Uterus (tissue), 4 donors: ENCODE measurements around the gene CPZ. TPM values are rescaled to one million over a fixed set of nuclear protein-coding genes. Genes with fewer than 3 reads are reported as not detected.

Source experiments
- DNase-seq, 2 donors: peaks; one replicate each; pipeline ENCODE4 v3.0.0-alpha.2; 2019 to 2020
- H3K27ac ChIP-seq, 2 donors: fragments of 200-600 bp; sonication (generic); 1 replicate in 1 of 2; 2 replicates in 1 of 2; pipeline ENCODE4 v1.5.1; 2016 to 2018
- H3K27me3 ChIP-seq, 2 donors: fragments of 200-600 bp; sonication (generic); one replicate each; pipeline ENCODE4 v1.5.1; 2018 to 2019; ENCODE audit warnings: control low read depth in 1 of 2
- H3K36me3 ChIP-seq, 2 donors: fragments of 200-600 bp; sonication (generic); one replicate each; pipeline ENCODE4 v1.5.1; 2019; ENCODE audit warnings: control low read depth in 1 of 2
- H3K4me1 ChIP-seq, 2 donors: fragments of 200-600 bp; sonication (generic); one replicate each; pipeline ENCODE4 v1.5.1; 2018 to 2019; ENCODE audit warnings: control low read depth in 1 of 2
- H3K4me3 ChIP-seq, 2 donors: fragments of 200-600 bp; sonication (generic); 1 replicate in 1 of 2; 2 replicates in 1 of 2; pipeline ENCODE4 v1.5.1; 2018 to 2019; ENCODE audit warnings: mild to moderate bottlenecking in 1 of 2
- H3K9me3 ChIP-seq, 2 donors: fragments of 200-600 bp; sonication (generic); one replicate each; pipeline ENCODE4 v1.5.1; 2019; ENCODE audit warnings: control low read depth in 1 of 2
- POLR2A ChIP-seq, 2 donors: fragments of 450-650 bp; IDR thresholded peaks; one replicate each; pipeline ENCODE4 v1.6.1; 2016; ENCODE audit warnings: antibody characterized with exemption in 2 of 2, mild to moderate bottlenecking in 1 of 2, moderate library complexity in 1 of 2
- intact Hi-C: fragments of 100-400 bp; cut with DNase I; formaldehyde crosslinking; loops from one replicate; pipeline ENCODE4 v1.15.1; 2023; ENCODE audit warnings: low total_unique reads
- total RNA-seq, 4 donors: library from RNA; depleted of rRNA in 3 of 4; stranded (reverse); fragments of >200 nt in 3 of 4; gene quantifications; one replicate each; pipeline versions ENCODE4 v1.1.0 to v1.2.4, GENCODE V29; 2014 to 2023
- TF ChIP-seq, protein P1 (sequence below), 4 experiments: fragments of 200-600 bp in 2 of 4; fragments of 450-650 bp in 2 of 4; sonication (generic) in 2 of 4; IDR thresholded peaks; one replicate each; pipeline ENCODE4 v1.5.1; 2016 to 2019; ENCODE audit warnings: antibody characterized with exemption in 4 of 4, mild to moderate bottlenecking in 2 of 4, moderate library complexity in 1 of 4
- donor health status: DM: yes; HTN: yes; CAD: no.

CPZ gene
- total RNA-seq, 4 donors from 2014 or later = 0.29 to 45.8 (median 5.4) TPM

DNA sequence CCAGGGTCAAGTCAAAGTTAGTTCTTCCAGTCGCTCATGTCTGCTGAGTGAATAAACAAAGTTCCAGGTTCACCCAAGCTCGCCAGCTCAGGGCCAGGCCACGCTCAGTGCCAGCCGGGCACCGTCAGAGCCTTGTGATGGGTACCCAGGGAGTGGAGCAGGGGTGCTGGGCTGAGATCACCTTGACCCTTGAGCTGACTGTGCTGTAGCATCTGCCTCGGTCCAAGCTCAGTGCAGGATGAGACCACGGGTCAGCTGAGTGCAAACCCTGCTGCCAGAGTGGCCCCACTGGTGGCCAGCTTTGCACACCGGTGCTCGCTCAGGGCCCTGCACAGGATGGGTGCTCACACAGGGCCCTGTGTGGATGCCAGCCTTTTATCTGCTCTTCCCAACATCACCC is 4.3 kb downstream of the CPZ start:
- no peaks in the 10 kb centered on the region for H3K27me3 ChIP-seq
- DNase-seq = no peak
- H3K27ac ChIP-seq = no peak overlapping the region
- peaks cover 0 to 11% of the 10 kb centered on the region in 2 donors for H3K4me1 ChIP-seq
- no peak for TF ChIP-seq POLR2A (IDR thresholded peaks at IDR 0.05)
- TF ChIP-seq, protein P1, sequence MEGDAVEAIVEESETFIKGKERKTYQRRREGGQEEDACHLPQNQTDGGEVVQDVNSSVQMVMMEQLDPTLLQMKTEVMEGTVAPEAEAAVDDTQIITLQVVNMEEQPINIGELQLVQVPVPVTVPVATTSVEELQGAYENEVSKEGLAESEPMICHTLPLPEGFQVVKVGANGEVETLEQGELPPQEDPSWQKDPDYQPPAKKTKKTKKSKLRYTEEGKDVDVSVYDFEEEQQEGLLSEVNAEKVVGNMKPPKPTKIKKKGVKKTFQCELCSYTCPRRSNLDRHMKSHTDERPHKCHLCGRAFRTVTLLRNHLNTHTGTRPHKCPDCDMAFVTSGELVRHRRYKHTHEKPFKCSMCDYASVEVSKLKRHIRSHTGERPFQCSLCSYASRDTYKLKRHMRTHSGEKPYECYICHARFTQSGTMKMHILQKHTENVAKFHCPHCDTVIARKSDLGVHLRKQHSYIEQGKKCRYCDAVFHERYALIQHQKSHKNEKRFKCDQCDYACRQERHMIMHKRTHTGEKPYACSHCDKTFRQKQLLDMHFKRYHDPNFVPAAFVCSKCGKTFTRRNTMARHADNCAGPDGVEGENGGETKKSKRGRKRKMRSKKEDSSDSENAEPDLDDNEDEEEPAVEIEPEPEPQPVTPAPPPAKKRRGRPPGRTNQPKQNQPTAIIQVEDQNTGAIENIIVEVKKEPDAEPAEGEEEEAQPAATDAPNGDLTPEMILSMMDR (IDR thresholded peaks at IDR 0.05) = no peak
- no peaks in the 10 kb centered on the region for H3K9me3 ChIP-seq
- no peak overlapping the region for H3K4me3 ChIP-seq
- intact Hi-C loops = loop anchor here (10.0 kb wide), 1 partner anchor 132 kb away; no protein-coding TSS in a partner anchor
- H3K36me3 ChIP-seq = no peaks in the 10 kb centered on the region

- intact Hi-C loops = loop anchor here (10.0 kb wide), 1 partner anchor 133 kb away; no protein-coding TSS in a partner anchor
- Histone ChIP-seq H3K36me3 (no peaks in the 10 kb centered on the region), H3K27ac (no peak overlapping the region), H3K27me3 (no peaks in the 10 kb centered on the region), H3K4me3 (no peak overlapping the region), H3K4me1 (peaks cover 0 to 11% of the 10 kb centered on the region in 2 donors), H3K9me3 (no peaks in the 10 kb centered on the region)
- DNase-seq = no peak
- TF ChIP-seq POLR2A (IDR thresholded peaks at IDR 0.05) = no peak
- TF ChIP-seq, protein P1 (IDR thresholded peaks at IDR 0.05) = no peak
Measured at GRCh38 chr4:8597319-8597718, 4.8 kb downstream of the CPZ start.

- intact Hi-C loops = loop anchor here (10.0 kb wide), 1 partner anchor 133 kb away; no protein-coding TSS in a partner anchor
- Histone ChIP-seq H3K9me3 (no peaks in the 10 kb centered on the region), H3K36me3 (no peaks in the 10 kb centered on the region), H3K27ac (no peak overlapping the region), H3K27me3 (no peaks in the 10 kb centered on the region), H3K4me1 (peaks cover 0 to 6% of the 10 kb centered on the region in 2 donors), H3K4me3 (no peak overlapping the region)
- no peak for DNase-seq
- TF ChIP-seq POLR2A (IDR thresholded peaks at IDR 0.05) = no peak
- TF ChIP-seq, protein P1 (IDR thresholded peaks at IDR 0.05) = no peak
Measured at GRCh38 chr4:8597791-8598190, 5.2 kb downstream of the CPZ start.

- TF ChIP-seq, protein P1 (IDR thresholded peaks at IDR 0.05) = no peak
- TF ChIP-seq POLR2A (IDR thresholded peaks at IDR 0.05) = no peak
- intact Hi-C loops = loop anchor here (10.0 kb wide), 1 partner anchor 134 kb away; no protein-coding TSS in a partner anchor
- no peak for DNase-seq
- H3K9me3 ChIP-seq = no peaks in the 10 kb centered on the region
- no peaks in the 10 kb centered on the region for H3K36me3 ChIP-seq
- H3K4me3 ChIP-seq = no peak overlapping the region
- no peak overlapping the region for H3K27ac ChIP-seq
- H3K27me3 ChIP-seq = no peaks in the 10 kb centered on the region
- H3K4me1 ChIP-seq = no peaks in the 10 kb centered on the region
Measured at GRCh38 chr4:8598391-8599090, 6.0 kb downstream of the CPZ start.

DNA sequence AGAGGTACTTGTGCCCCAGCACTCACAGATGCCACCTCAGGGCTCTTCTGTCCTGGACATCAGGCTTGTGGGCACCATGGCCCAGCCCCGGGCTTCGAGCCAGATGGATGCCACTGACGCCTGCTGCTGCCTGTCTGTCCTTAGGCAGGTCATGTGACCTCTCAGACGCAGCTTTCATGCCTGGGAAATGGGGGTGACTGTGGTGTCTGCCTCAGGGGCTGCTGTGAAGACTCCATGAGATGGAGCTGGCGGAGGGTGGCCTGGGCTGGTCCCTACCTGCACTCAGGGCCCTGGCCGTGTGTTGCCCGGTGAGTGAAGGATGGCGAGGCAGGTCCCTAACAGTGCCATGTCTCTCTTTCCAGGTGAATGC is 6.5 kb downstream of the CPZ start:
- DNase-seq = no peak
- Histone ChIP-seq H3K9me3 (no peaks in the 10 kb centered on the region), H3K4me3 (no peak overlapping the region), H3K27me3 (no peaks in the 10 kb centered on the region), H3K36me3 (no peaks in the 10 kb centered on the region), H3K4me1 (no peaks in the 10 kb centered on the region), H3K27ac (no peak overlapping the region)
- intact Hi-C loops = loop anchor here (10.0 kb wide), 1 partner anchor 134 kb away; no protein-coding TSS in a partner anchor
- TF ChIP-seq, protein P1 (IDR thresholded peaks at IDR 0.05) = no peak
- TF ChIP-seq POLR2A (IDR thresholded peaks at IDR 0.05) = no peak
